Activated CD4-positive, alpha-beta T cell treated with anti-CD3 and anti-CD28 coated beads, Interleukin-2, Interleukin-6, amounts not matched to agents 100 ng/mL and 50 ng/mL, durations not matched to agents 16 hours and 8 hours (primary cell): ENCODE results near the gene CHRM3.
A peak's percentile ranks its signal among the peaks of the same experiment; 100 is the strongest.
"Not testable (repeated sequence)": the region's sequence is repeated elsewhere in the genome, so short reads cannot be mapped to it uniquely, and the experiment has no call there.

Source experiments
- DNase-seq: peaks from one replicate; pipeline ENCODE4 v3.0.0-alpha.2; 2020

Gene CHRM3

DNA sequence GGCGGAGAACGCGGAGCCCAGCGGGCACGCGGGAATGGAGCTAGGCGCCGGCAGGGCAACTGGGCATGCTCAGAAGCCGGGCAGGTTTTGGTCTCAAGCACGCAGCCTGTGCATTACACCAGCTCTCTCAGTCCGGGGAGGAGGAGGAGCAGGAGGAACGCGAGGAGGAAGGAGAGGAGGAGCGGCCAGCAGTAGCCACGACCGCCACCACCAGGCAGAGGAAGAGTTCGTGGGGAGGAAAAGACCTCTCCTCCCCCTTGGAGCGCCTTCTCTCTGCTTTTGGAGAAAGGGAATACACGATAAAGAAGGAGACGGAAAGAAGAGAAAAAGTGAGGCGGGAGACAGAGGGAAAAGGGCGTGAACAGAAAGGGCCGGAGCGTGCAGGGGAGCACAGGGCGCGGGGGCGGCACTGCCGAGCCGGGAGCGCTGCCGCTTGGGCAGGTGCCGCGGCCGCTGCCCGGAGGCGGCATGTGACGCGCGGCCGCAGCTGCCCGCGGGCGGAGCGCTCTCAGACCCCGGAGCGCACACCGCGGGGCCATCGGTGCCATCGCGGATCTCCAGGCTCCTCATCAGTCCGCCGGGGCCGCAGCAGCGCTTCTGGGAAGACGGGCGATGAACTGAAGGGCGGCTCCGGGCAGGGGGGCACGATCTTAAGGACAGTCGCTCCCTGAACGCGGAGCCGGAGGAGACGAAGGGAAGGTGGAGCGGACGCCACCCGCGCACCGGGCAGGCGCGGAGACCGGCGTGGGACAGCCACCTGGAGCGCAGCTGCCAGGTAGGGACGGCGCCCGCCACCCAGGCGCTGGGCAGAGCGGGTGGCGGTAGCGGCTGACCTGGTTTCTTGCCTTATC, at the start of gene CHRM3:
CHRM3 (plus strand) TSS at position 116 of the 851 bp plus-strand sequence. CDS start 520,884 bp downstream, outside the sequence.
- DNase-seq, result peak; percentile 48

DNA sequence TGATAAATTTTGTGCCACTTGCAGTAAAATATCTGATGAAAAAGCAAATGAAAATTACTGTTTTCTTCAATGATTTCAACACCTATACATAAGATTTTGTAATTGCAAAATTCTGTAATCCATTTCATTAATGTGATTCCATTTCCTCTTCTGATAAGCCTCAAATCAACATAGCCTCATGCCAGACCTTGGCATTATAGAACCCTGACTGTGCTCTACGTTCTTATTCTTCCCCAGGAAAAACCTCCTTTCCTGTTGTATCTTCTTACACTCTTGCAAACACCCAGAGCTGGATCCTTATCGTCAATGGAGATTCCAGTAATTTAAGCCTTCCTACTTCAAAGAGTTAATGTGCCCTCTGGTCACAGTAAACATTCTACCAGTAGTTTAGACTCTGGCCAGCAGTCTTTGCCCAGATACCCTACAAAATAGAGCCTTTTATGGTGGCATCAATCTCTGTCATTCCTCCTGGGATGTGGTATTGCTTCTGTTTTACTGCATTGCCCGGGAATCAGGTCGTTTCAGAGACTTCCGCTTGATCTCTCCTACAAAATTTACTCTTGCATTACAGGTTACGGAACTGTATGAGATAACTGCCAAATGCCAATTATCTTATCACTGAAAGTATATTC, 48.5 kb upstream of the CHRM3 start:
- no peak for DNase-seq

DNA sequence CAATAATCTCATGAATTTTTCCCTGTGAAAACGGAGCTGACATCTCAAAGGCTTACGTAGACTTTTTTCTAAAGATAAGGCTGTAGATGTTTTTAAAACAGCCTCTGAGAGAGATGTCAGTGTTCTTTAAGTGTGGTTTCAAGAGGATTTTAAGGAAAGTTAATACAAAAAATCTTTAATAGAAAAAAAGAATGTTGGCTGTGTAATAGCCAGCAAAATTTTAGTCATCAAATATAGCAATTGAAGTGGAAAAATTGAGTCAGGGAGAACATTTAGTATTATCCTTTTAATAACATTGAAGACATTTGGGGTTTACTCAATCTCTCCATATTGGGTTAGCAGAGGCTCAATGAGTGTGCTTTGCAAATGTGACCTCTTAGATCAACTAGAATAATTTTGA, 38.6 kb upstream of the CHRM3 start:
- DNase-seq, result no peak

DNA sequence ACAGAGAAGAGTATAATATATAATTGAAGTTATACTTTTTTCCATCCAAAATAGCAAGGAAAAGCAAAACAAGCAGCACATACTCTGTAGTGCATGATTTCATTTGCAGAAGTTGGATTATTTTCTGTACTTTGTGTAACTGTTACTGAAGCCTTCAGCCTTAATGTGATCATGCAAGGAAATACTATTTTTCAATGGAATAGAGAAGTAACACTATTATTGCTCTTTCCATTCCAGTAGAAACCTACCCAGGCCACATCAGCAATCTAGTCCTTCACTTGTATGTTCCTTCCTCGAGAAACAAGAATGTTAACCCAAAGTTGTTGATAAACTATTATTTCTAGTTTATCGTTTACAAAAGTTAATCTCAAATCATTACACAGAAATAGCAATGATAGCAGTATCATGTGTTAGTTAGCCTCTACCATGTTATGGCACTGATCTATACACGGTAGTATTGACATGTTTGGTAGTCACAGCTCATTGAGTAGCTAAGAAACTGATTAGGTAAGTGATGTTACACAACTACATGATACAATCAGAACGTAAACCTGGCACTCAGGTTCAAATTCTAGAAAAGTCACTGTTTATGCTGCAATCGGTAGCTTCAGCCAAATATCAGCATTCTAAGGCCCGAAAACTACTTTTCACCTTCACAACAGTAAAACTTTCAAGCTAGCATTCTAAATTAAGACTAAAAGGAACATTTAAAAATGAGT, 37.6 kb upstream of the CHRM3 start:
- DNase-seq, result no peak

DNA sequence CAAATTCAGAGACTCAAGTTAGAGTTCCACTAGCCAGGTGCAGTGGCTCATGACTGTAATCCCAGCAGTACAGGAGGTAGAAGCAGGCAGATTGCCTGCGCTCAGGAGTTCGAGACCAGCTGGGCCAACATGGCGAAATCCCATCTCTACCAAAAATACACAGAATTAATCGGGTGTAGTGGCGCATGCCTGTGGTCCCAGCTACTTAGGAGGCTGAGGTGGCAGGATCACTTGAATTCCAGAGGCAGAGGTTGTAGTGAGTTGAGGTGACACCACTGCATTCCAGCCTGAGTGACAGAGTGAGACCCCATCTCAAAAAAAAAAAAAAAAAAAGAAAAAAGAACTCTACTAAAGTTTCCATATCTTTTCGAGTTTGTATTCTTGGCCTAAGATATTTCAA, 36.7 kb upstream of the CHRM3 start:
- no peak for DNase-seq

DNA sequence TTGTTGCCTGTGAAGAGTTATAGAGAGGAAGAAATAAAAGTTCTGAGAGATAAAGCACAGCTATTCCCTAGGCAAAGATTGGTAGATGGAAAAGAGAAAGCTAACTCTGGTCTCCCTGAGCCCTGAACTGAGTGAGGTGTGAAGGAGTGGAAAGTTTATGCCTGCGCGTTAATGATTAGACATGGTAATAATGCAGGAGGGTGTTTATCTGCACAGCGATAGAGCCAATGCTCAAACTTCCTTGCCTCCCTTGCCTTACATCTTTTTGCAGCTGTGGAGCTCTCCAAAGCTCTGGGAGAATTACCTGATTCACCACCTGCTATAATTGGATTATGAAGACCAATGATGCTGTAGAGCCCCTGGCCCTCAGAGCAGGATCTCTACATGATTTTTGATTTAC, 32.8 kb upstream of the CHRM3 start:
- DNase-seq, result no peak

DNA sequence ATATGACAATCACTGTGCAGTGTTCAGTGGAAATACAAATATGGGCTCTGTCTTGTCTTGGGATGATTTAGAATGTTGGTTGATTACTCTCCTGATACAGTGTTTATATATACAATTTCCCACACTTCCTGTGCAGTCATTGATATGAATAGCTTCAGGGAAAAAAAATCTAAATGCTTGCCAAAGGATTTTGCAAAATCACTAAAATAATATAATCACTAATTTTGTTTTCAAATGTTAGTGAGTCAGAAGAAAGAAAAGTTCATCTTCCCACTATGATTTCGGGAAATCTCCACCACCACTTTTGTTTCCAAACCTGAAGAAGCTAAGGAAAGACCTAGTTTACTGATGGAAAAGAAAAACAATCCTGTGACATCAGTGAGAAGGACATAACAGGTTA, 32.1 kb upstream of the CHRM3 start:
- no peak for DNase-seq

DNA sequence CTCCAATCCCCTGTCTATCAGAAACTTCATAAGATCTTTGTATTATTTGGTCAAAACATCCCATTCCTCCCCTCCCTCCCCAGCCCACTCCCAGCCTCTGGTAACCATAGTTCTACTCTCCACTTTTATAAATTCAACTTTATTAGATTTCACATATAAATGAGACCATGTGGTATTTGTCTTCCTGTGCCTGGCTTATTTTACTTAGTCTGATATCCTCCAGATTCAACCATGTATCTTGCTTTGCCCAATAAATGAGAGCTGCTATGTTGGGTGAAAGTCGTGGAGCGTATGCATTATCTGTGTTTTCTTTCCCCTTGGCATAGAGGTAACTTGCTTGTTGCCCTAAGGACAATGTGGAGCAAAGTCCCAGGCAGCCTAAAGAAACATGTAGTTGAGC, 28.5 kb upstream of the CHRM3 start:
- DNase-seq, result no peak

DNA sequence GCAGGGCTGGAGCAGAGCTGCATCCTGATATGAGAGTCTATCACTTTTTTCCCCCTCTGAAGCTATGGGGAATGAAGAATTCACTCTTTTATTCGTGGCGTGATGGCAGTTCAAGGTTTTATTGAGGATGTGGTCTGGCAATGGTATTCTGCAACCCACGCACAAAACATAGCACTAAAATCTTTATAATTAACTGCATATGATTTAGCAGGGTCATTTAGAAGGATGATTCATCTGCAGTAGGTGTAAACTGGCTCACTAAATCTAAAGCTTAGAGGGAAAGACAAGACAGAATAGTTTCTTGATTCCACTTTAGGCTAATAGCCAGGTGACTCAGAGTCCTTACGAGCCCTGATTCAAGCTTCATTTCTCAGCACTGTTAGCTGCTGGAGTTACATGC, 25.0 kb upstream of the CHRM3 start:
- DNase-seq, result no peak

DNA sequence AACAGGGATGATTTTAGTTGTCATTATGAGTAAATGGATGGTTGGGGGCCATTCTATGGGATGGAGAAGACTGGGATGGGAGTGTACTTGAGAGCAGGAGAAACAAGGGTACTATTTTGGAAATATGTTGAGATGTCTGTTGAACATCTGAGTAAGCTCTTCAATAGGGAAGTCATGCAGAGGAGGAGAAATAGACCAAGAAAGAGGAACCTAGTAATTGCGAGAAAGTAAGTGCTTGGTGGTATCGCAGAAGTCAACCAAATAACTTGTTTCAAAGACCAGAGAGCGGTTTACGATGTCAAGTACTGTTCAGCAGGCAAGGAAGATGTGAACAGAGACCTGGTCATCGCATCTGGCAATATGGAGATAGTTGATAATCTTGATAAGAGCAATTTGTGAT, 22.4 kb upstream of the CHRM3 start:
- no peak for DNase-seq

DNA sequence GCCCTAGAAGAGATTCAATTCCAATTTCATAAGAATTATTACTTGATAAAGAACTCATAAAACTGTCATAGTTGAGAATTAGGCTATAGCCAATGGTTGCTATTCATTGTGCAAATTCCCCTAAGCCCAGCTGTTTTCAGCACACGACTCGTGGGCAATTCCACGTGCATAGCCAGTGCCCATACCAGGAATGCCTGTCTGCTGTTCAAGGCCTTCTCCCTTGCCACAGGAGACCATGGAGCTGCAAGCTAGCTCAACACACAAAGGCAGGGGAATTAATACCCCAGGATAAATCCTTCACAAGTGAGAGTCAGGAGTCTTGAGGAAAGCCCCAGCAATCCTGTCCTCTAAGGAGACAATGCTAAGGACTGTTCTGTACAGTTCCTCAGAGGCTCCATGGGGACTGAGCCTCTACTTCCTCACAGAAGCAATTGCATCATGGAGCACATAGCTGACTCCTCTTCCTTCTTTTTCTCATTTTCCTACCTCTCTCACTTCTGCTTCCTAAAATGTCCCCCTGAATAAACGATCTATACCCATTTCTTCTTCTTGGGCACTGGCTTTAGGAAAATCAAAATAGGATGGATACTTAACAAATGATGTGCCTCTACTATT, 19.1 kb upstream of the CHRM3 start:
- DNase-seq, result no peak

DNA sequence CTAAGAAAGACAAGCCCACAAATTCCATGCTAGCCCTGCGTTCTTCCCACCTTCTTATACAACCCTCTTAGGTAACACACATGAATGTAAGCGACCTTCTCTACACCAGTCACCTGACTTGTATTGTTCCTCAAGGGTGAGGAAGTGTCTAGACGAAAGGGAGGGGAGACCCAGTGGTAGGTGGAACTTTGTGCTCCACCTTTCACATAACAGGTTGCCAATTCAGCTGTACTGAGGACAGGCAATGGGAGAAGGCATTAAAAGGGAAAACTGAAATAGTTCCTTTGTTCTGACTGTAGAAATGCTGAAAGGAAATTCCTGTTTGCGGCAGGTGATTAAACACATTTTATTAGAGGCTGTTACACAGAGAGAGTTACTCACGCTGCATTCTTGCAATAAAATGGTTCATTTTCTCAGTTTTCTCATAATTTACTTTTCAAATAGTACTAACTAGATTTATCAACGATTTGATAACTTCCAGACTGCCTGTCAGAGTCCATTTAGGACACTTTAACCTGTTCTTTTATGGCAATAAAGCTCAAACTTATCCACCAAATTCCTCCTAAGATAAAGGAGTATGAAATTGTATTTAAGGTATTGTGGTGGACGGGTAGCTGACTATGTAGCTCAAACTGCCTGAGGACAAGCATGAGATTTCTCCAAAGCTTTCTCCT, 17.8 kb upstream of the CHRM3 start:
- no peak for DNase-seq

DNA sequence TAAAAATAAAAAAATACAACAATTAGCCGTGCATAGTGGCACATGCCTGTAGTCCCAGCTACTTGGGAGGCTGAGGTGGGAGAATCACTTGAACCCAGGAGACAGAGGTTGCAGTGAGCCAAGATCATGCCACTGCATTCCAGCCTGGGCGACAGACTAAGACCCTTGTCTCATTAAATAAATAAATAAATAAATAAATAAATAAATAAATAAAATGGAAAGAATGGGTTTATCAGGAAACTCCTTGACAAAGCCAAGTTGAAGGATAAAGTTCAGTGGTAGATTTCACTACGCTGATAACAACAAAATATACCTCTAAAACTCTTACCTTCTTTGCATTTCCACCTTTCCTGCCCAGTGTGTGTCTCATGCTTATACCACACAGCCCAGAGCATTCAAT, 15.5 kb upstream of the CHRM3 start:
- not testable (repeated sequence) for DNase-seq

DNA sequence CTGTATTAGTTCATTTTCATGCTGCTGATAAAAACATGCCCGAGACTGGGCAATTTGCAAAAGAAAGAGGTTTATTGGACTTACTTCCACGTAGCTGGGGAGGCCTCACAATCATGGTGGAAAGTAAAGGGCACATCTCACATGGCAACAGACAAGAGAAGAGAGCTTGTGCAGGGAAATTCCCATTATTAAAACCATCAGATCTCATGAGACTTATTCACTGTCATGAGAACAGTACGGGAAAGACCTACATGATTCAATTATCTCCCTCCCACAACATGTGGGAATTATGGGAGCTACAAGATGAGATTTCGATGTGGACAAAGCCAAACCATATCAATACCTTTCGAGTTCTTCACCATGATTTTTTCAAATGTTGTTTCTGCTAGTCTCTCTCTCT, 3.7 kb upstream of the CHRM3 start:
- DNase-seq, result no peak

DNA sequence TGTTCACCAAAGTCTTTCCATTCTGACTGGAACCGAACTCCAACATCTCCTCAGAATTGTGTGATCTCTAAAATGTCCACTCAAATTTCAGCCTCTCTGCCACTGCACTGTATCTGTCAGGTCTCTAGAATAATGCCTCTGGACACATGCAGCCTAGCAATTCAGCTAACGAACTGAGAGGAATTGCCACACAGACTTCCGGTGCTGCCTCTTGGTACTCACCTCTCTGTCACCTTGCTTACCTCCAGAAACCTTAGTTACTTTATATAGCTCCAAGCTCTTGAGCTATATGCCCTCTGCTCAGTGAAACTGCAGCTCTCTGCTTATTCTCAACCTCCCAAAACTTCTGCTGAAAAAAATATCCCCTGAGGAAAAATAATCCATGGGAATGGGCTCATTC, 2.7 kb upstream of the CHRM3 start:
- DNase-seq, result no peak

DNA sequence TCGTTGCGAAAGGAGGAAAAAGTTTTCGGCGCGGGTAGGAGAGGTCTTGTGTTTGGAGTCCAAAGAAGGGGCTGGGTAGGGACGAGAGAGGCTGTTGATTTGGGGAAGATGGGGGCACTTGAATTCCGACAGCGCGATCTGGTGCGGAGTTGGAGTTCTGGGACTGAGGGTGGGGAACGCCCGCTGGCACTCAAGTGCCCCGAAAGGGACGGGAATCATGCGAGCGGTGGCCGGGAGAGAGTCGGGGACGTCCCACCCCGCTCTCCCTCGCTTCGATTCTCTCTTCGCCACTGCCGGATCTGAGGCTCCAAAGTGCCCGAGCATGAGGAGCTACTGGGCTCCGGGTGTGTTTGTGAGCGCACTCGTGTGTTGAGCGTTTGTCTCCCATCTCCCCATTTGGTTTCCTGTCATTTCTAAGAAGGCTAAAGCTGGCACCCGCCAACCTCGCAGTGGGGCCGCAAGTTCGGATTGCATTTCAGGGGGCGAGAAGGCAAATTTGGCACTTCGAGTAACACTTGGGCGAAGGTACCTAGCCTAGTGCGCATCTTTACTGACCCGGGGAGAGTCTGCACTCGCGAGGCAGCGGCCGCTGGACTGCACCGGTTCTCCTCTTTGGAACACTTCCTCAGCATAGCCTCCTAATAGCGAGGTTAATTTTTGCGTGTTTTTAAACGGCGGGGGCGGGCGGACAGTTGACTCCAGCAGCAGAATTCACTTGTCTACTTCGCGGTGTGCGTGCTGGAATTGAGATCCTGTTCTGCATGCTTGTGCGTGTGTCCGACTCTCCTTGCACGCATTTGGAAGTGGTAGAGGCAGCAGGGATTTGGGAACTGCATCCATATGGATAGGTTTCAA, 1.2 kb downstream of the CHRM3 start:
- DNase-seq, result peak; percentile 2

DNA sequence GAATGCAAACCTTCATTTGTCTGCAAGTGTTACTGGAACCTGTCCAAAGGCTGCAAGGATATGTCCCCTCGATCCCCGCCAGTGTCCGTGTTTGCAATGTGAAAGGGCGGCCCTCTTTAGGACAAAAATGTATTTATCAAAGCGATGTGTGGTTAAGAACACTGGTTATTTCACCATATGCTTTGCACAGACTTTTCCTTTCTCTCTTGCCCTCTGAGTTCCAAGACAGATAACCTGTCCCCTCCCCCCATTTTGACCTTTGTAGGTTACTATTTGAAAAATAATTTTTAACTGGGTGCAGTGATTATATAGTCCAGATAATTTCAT, 1.8 kb downstream of the CHRM3 start:
- DNase-seq, result no peak

DNA sequence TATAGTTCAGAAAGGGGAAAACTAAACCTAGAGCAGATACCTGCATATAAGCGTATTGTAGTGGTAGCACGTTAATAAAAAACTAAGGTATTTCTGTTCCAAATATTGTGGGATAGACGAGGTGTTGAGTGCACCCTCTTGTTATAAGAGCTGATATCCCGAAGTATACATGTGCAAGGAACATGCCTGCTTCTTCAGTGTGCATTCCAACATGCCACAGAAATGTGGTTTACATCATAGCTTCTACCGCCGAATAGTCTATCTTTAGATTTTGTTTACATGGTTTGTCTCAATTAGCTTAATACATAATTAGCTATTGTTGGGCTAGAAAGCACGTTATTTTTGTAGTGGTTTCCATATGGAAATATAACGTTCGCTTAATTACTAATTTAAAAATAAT, 2.2 kb downstream of the CHRM3 start:
- DNase-seq, result no peak

DNA sequence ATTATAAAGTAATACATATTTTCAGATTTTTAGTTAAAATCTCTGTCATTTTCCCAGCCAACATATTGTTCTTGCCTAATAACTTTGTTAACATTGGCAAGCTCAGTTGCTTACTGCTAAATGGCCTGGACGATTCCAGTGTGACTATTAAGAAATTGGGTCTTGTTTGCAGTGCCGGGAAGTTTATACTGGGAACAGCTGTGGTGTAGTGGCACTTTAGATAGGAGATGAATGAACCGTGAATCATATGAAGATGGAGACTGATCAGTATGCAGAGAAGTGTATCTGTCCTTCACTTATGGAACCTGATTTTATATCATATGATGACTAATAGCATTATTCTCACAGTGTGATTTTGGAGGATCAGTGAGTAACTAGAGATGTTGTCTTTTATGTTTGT, 3.3 kb downstream of the CHRM3 start:
- DNase-seq, result no peak

DNA sequence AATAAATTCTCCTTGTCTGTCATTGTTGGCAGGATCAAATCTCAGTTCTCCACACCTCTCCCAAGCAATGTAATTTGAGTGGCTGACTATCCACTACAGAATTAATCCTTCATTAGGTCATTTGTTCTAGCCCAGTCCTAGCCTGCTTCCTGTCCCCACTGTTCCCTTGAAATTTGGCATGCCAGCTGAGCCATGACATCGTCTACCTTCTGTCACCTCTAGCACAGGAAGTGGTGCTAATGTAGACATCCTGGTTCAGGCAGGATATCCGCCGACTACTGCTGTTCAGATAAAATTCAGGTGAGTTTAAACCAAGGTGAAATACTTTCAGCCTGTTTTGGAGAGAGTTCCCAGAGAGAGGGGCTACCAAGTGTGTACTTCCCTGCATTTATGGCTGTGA, 5.9 kb downstream of the CHRM3 start:
- no peak for DNase-seq

DNA sequence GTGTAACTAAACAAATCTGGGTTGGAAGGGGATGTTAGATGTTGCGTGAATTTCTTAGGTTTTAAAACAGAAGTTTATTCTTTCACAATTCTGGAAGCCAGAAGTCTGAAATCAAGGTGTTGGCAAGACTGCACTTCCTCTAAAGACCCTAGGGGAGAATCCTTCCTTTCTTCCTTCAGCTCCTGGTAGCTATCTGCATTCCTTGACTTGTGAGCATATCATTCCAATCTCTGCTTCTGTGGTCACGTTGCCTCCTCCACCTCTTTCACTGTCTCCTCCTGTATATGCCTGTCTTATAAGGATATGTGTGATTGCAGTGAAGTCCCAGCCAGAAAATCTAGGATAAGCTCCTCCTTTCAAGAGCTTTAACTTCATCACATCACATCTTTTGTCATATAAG, 7.7 kb downstream of the CHRM3 start:
- no peak for DNase-seq

DNA sequence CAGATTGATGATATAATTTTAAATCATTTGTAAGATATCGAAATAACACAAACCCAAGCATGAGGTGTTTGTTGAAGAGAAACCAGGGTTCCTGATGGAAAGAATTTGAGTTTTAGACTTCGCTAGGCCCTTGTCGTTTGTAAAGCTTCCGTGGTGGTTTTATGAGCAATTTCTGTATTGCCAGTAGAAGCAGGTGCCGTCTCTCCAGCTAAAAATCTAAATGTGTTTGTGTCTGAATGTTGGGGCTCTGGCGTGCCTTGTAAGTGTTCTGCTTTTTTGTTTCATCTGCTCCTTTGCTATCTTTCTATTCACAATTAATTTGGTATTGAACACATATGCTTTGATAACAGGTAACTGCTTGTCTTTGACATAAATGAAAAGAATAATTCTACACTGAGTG, 27.5 kb downstream of the CHRM3 start:
- no peak for DNase-seq
